LoVo (cell line): Measurements from ENCODE around the gene TMEM132E.

Experiments used
- DNase-seq: peaks from one replicate; pipeline ENCODE4 v3.0.0-alpha.2; 2016; ENCODE audit warnings: low spot score

Gene TMEM132E

DNA sequence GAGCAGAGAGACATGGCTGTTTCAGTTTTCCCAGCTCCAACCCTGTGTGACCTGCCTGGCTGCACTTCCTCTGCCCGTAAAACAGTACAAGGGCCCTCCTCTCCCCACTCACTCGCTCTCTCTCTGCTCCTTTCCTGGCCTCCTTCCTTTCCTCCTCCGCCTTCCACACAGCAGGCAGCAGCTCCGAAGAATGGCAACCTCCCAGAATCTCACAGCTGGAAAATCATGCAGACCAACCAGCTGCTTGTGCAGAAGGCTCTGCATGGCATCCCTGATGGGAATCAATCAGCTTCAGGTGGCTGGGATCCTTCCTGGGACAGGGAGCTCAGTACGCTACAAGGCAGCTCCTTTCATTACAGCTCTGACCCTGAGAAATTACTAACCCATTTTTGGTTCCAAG is 27.4 kb downstream of the TMEM132E start:
- no peak for DNase-seq

DNA sequence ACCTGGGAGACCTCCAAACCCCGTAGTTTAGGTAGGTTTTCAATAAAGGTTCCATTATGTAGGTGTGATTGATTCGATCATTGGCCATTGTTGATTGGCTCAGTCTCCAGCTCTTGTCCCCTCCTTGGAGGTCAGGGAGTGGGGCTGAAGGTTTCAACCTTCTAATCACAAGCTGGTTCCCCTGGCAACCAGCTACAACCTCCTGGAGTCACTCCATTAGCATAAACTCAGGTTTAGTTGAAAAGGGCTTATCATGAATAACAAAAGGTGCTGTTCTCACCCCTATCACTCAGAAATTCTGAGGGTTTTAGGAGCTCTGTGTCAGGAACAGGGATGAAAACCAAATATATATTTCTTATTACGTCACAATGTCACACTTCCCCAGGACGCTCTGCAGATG is 28.5 kb downstream of the TMEM132E start:
- DNase-seq = no peak

DNA sequence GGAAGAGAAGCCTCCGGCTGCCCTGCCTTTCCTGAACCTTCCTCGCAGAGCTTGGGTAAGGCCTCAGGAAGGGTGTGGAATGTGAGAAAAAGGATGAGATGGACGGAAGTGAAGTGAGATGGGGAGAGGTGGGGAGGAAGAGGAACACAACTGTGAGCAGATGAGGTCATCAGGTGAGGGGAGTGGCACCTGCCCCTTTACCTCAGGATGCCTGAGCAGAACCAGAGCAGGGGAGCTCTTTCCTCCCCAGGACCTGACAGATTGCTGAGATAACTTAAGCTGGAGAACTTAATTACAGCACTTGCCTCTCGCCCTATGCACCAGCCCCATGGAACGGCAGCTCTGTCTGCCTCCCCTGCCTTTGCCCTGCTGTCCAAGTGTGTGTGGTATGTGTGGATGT is 29.8 kb downstream of the TMEM132E start:
- DNase-seq = no peak

DNA sequence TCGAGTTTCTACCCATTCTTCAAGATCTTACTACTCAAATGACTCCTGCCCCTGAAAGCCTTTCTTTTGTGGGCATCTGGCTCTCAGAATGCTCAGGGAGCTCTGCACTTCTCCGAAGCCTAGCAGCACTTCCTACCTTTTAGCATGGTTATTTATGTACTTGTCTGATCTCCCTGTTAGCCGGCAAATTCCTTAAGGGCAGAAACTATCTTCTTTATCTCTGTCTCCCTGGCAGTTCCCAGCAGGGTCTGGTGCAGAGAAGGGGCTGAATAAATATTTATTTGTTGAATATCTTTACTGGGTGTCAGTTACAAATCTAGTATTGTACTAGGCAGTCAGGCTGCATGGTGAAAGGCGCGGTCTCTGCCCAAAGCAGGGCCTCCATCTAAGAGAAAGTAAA is 30.7 kb downstream of the TMEM132E start:
- no peak for DNase-seq

DNA sequence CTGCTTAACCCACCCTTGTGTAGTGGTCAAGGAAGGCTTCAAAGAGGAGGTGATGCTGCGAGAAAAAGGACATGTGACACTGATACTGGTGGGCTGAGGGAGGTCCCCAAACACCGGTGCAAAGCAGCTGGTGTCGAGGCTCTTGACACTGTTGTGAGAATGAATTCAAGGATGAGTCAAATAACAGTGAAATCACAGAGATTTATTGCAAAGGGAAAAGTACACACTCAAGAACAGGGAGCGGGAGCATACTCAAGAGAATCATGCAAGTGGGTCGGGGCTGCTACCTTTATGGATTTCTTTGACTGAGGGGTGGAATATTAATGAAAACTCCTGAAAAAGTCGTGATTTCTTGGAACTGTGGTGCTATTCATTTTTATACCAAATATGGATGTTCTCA is 31.1 kb downstream of the TMEM132E start:
- DNase-seq = no peak

DNA sequence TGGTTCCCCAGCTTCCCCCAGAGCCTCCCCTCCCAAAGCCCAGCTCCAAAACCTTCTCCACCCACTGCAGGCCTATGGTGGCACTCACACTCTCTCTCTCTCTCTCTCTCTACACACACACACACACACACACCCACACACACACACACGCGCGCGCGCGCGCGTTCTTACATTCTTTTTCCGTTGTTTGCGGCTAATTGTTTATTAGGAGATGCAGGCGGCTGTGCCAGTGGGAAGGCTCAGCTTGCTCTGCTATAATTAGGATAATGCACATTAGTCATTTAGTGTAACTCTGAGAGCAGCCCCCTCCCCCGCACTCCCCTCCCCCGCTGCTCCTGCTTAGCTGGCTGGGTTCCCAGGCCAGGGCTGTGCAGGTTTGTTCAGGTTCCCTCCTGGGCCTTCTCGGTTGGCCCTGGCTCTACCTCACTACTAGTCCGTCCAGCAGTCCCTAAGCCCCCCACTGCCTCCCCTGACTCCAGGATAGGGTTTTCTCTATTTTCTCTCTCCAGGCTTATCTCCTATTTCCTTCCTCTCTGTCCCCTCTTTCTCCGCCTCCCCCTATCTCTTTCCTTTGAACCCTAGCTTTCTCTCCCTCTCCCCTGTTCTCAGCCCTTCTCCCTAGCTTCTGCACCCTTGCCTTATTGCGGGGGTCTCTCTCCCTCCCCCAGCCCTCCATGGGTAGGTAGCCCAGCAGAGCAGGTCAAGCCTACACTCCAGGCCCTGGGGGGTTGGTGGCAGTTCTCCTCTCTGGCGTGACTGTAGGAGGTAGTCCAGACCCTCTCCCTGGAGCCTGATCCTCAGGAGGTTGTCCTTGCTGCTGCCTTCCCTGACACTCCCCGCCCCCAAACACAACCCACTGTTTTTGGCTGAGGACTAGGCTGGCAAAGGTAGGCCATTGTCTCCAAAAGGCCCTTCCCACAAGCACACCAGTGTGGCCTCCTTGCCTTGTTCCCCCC is 34.0 kb downstream of the TMEM132E start:
- DNase-seq = no peak

DNA sequence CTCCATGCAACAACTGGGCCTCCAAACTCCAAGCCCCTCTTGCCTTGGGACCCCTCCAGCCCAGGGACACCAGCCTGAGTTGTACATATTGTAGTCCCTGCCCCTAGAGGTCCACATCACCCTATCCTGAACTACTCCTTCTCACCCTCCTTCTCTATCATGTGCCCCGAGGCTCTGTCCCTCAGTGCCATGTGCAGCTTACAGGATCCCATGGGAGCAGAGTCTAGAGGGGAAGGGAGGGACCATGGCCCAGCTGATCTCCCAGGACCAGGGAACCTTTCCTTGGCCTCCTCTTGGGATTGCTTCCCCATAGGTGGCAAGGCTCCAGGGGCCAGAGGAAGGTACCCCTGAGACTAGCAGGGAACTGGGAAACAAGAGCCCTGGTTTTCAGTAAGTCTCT is 35.3 kb downstream of the TMEM132E start:
- no peak for DNase-seq

DNA sequence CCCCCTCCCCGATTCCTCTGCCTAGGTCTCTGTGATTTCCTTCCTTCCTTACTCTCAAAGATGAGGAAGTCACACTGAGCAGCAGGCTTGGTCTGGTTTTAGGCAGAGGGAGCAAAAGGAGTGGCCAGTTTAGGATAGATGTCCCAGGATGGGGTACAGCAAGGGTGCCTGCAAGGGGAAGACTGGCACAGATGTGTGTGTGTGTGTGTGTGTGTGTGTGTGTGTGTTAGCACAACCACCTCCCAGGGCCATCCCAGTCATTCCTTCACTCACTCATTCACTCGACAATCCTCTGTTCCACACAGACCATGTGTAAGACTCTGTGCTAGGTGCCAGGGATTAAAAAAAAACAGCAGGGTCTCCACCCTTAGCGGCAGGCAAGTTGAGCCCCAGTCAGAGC is 35.9 kb downstream of the TMEM132E start:
- no peak for DNase-seq

DNA sequence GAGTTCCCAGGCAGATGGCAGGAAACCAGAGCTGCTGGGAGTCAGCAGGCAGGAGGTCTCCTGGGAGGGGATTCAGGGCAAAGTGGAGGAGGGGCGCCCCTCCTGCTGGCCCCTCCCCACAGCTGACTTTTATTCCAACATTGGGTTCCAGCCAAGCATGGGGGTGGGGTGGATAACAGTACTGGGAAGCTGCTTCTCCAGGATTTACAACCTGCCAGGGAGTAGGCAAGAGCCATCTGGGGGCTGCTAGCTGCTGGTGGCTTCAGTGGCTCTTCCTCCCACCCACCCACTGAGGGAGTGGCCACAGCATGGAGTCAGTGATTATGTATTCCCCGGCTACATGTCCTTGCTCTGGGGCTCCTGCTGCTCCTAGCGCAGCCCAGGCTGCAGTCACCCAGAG is 36.8 kb downstream of the TMEM132E start:
- no peak for DNase-seq

DNA sequence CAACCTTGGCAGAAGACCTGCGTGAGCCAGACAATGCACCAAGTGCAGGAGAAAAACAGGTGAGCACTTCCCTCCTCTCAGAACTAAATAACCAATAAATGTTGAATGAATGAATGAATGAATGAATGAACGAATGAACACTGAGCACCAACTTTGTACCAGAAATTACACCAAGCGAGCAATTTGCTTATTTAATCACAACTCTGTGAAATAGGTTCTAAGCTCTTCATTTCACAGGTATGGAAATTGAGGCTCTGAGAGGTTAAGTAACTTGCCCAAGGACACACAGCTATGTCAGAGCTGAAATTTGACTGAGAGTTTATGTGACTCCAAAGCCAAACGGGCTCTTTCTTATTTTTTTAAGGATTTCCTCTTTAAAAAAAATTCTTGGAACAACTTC is 38.0 kb downstream of the TMEM132E start:
- DNase-seq = no peak

DNA sequence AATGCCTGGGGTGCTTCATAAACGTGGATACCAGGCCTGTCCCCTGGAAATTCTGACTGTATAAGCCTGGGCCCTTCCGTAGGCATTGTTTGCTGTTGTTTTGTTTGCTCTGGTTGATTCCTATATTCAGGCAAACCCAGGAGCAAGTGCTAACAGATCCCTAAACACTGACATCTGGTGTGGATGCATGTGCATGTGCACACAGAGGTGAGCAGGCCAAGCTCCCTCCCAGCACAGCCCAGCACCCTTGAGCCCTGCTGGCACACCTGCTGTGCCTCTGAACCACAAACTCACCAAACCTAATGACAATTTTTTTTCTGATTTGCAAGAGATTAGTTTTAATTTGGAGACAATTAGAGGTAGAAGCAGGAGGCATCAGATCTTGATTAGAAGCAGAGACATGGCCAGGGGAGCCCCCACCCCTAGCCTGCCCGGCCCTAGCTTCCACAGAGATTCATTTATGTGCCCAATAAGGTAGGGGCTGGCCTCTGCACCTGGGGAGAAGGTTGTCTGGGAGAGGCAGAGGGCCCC is 40.4 kb downstream of the TMEM132E start:
- no peak for DNase-seq

DNA sequence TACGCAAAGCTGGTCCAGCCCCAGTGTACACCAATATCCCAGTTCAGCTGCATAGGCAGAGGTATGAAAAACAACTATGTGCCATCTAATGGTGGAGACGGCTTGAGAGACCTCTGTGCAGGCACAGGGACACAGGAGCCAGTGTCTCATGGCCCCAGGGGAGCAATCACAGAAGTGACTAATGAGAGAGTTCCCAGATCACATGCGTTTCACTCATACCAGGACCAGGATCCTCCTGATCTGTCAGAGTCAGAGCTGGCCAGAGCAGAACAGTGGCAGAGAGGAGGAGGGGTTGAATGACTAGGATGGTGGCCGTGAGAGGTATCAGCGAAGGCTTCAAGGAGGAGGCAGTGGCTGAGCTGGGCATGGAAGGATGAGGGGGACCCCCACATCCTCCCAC is 41.1 kb downstream of the TMEM132E start:
- no peak for DNase-seq

DNA sequence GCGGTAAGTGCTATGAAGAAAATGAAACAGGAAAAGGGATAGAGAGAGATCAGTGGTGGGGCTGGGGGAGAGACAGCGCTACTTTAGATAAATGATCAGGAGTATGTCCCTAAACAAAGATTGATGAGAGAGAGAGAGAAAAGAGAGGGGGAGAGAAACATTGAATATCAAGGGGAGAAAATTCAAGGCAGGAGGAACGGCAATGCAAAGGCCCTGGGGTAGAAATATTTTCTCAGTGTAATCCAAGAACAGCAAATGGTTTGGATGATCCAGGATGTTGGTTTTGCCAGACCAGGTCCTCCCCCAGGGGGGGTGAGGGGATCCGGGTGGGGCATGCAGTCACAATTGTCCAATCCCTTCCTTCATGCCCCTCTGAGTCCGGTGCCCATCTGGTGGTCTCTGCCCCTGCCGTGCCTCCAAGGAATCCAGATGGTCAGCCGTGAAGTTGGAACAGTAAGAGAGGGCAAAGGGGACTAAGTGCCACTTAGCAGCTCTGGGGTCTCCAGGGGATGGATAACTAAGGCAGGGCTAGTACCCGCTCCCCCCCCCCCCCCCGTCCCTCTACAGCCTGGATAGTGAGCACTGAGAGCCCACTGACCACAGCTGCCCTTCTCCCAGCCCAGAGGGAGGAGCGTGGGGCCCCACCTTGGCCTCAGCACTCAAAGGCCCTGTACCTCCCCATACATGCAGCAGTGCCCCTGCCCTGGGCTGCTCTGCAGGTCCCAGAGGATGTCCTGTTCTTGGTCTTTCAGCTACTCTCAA is 43.7 kb downstream of the TMEM132E start:
- DNase-seq = no peak

DNA sequence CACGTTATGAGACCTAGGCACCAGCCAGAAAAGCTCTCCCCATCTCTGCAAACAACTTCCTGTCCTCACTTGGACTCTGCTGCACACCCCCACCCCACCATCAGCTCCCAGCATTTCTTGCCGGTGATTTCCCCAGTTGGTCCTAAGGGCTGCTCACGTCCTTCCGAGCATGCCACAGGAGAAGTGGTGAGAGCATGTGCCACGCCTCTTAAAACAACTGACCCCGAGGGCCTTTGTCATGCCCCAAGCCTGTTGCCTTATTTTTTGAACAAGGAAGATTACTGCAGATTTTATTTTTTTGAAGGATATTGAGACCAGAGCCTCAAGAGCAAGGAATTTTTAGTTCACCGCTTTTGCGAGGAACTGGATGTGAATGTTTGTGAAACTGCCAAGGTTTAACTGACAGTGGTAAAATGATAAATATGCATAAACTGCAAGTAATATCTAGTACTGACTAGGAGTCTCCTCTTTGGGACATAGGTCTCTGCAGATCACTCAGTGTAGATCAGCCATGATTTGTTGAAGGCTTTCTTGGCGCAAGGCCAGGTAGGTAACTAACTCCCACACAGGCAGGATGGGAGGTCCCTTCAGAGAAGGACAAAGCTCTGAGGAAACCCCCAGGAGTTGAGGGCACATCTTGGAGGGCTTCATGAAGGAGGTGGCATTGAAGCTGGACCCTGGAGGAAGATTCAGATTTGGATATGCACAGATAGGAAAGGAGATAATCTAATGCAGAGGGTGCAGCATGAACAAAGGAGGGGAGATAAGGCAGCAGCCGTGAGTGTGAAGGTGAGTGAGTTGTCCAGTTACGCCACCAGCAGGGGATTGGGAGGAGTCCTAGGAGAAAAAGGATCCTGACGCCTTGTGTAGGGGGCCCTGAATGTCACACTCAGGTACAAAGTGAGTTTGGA is 44.7 kb downstream of the TMEM132E start:
- no peak for DNase-seq

DNA sequence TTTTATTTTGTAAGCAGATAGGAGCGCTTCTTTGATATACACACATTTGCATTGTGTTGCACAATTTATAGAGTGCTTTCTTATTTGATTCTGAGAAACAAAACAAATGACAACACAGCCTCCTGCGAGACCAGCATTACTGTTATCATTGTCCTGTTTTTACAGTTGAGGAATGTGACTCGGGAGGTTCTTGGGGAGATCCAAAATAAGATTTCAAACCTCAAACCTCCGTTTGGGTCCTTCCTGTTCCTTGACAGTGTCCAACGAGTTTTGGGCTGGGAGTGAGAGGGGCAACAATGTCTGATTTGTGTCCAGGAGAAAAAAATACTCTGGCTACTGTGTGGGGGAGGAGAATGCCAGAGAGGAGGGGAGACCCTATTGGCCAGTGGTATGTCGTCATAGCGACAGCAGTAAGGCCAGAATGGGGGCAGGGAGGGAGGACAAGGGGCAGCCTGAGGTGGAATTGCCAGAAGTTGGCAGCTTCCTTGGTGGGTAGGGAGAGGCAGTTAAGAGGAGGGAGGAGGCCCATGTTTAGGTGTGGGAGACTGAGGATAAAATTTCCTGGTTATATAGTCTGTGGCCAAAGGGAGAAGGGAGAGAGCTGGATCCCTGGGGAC is 45.5 kb downstream of the TMEM132E start:
- no peak for DNase-seq

DNA sequence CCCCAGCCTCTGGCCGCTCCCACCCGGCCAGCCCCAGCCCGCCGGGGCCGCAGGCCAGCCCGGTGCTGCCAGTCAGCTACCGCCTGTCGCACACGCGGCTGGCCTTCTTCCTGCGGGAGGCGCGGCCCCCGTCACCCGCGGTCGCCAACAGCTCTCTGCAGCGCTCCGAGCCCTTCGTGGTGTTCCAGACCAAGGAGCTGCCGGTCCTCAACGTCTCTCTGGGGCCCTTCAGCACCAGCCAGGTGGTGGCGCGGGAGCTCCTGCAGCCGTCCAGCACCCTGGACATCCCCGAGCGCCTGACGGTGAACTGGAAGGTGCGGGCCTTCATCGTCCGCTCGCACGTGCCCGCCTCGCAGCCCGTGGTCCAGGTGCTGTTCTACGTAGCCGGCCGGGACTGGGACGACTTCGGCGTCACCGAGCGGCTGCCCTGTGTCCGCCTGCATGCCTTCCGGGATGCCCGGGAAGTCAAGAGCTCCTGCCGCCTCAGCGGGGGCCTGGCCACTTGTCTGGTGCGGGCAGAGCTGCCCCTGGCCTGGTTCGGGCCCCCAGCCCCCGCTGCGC is 46.8 kb downstream of the TMEM132E start:
- DNase-seq = no peak

DNA sequence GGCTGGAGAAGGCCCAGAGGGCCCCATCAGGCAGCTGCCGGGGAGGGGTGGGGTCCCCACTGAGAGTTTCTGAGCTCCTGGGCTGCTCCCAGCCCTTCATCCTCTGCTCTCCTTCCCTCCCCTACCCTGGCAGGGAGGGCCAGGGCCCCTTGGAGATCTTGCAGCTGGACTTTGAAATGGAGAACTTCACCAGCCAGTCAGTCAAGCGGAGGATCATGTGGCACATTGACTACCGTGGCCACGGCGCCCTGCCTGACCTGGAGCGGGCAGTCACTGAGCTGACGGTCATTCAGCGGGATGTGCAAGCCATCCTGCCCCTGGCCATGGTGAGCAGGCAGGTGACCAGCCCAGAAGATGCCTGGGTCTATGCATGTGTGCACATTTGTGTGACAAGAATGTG is 49.5 kb downstream of the TMEM132E start:
- no peak for DNase-seq

DNA sequence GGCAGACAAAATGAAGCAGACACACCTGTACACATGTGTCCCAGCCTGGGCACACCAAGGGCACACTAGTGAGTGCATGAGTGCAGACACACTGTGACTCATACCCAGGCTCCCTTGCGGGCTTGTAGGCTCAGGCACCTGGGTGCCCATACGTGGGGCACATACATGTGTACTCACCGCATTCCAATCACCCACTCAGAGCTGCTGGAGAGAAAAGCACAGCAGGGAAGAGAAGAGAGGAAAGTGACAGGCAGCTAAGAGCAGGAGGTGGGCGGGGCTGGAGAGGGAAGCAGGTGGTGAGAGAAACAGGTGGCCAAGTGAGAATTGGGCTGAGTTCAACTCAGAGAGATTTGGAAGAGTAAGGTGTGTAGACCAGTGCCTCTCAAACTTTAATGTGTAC is 54.0 kb downstream of the TMEM132E start:
- no peak for DNase-seq

DNA sequence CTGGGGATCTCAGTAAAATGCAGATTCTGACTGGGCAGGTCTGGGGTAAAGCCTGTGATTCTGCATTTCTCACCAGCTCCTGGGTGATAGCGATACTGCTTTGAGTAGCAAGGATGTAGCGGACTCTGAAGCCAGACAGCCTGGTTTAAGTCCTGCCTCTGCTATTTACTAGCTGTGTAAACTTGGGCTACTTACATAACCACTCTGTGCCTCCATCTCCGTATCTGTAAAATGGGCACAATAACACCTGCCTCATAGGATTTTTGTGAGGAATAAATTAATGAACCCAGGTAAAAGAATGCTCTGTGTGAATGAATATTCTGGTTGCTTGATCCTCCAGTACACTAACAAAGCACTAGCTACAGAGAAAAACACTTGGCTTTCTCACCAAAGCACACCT is 54.4 kb downstream of the TMEM132E start:
- DNase-seq = no peak

DNA sequence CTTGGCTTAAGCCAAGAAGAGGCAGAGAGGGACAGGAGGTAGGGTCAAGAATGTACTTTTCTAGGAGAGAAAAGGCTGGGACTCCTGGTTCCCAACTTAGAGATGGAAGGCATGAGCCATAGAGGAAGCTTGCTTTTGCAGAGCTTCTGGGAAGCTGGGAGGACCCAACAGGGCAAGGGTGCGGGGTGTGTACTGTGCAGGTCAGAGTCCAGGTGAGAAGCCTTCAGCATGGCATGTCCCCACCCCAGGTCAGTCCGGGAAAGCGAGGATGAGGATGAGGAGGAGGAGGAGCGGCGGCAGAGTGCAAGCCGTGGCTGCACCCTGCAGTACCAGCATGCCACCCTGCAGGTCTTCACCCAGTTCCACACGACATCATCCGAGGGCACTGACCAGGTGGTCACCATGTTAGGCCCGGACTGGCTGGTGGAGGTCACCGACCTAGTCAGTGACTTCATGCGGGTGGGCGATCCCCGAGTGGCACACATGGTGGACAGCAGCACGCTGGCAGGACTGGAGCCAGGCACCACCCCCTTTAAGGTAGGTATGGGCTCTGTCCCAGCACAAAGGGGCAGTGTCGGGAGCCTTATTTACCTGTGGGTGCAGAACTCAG is 55.3 kb downstream of the TMEM132E start:
- DNase-seq = no peak

DNA sequence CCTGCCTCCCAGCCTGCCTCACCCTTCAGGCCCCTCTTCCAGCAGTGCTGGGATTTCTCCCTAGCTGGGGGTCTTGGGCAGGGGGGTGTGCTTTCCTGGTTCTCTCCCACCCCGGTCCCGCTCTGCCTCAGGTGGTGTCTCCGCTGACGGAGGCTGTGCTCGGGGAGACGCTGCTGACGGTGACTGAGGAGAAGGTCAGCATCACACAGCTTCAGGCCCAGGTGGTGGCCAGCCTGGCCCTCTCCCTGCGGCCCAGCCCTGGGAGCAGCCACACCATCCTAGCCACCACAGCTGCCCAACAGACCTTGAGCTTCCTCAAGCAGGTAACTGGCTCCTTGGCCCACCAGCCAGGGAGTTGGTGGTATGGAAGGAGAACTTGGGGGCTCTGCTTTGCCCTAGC is 56.5 kb downstream of the TMEM132E start:
- DNase-seq = no peak
